ENCODE data around the gene FAM177A1. TPM values are rescaled to one million over a fixed set of nuclear protein-coding genes. Genes with fewer than 3 reads are reported as not detected.

Gene FAM177A1
- total and polyA plus RNA-seq, 10 of the 15 experiments (the other 5 are each of a cell fraction or from before 2014, with no cell fraction given): 5.3 to 38.6 (median 20.7) TPM

DNA sequence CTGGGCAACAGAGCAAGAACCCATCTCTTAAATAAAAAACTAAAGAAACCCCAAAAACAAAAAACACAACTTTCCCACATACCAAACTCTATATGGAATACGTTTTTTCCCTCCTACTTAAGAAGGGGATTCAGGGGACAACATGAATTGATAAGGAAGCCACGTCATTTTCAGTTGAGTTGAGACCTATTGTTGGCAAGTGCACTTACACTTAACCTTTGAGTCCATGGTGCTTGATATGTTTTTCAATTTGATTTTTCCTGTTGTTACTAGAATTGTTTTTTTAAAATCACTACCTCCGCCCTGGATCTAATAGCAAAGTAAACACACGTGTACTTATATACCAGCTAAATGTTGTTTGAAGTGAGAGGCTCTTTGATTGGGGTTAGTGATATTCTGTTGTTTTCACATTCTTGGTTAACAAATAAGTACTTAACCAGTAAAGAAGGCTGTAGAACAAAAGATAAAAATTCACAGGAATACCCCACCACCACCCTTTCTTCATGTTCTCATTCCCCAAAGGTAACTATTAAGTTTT, 2.0 kb downstream of the FAM177A1 start:
- SMC1A ChIA-PET (ENCODE audit: uncharacterized antibody, unreplicated experiment): interaction anchor here (1.0 to 1.3 kb wide), 2 partner anchors 62 to 171 kb away, joined by 3 read pairs; no protein-coding TSS in a partner anchor
- ATAC-seq (no peak), DNase-seq (ENCODE audit: low read depth, low spot score) (no peak), FAIRE-seq (no peak)
- in situ Hi-C loops (cut with MboI) (loop anchor here (10.0 kb wide), 1 partner anchor 367 kb away; no protein-coding TSS in a partner anchor), intact Hi-C loops (cut with micrococcal nuclease; ENCODE audit: unreplicated experiment) (loop anchor here (2.0 to 5.0 kb wide), 2 partner anchors 65 to 369 kb away; partner anchors contain the start of gene SRP54)
- H2AFZ ChIP-seq (ENCODE audit: control insufficient read depth, low read depth, low read length): no peak overlapping the region
- TF ChIP-seq FOS (IDR thresholded peaks at IDR 0.05; ENCODE audit: borderline replicate concordance, extremely low read depth, insufficient read length) (no peak), MTA3 (IDR thresholded peaks at IDR 0.05; ENCODE audit: borderline replicate concordance, low read length) (no peak), CREM (IDR thresholded peaks at IDR 0.05; ENCODE audit: low read depth) (no peak)
- peaks cover 3% of the 10 kb centered on the region for H3K79me2 ChIP-seq (ENCODE audit: control insufficient read depth, insufficient read depth, low read length)
- H3K4me3 ChIP-seq: no peak overlapping the region
- peak overlapping the region; percentile 1 for H3K4me2 ChIP-seq (ENCODE audit: control insufficient read depth, insufficient read depth)
- H3K4me1 ChIP-seq (ENCODE audit: control insufficient read depth, insufficient read depth, low read length): peaks cover 6% of the 10 kb centered on the region; the same call in 1 of the 2 replicates
- RAD21 ChIA-PET (ENCODE audit: unreplicated experiment): interaction anchor here (1.5 kb wide), 1 partner anchor 263 kb away, joined by 4 read pairs; no protein-coding TSS in a partner anchor
- no peaks in the 10 kb centered on the region for H4K20me1 ChIP-seq (ENCODE audit: control insufficient read depth, insufficient read depth)
- H3K27ac ChIP-seq (ENCODE audit: control insufficient read depth, insufficient read depth): no peak overlapping the region
- POLR2A ChIA-PET: interaction anchor here (0.6 to 3.5 kb wide), 4 partner anchors 12 to 74 kb away, joined by 4 to 37 read pairs (median 12); partner anchors contain the start of genes PPP2R3C, PRORP and SRP54
- no peaks in the 10 kb centered on the region for H3K36me3 ChIP-seq (ENCODE audit: control insufficient read depth in 2 of 2, insufficient read depth in 2 of 2, low read length in 1 of 2)
- WGBS (ENCODE audit: insufficient coverage, insufficient replicate concordance, low lambda C conversion rate, missing lambda C conversion rate): 98% methylated on average over 4 of the region's 4 CpGs
- H3K9ac ChIP-seq (ENCODE audit: control insufficient read depth, insufficient read depth, low read length): no peak overlapping the region
- CTCF ChIA-PET: interaction anchor here (1.2 to 3.1 kb wide), 3 partner anchors 12 to 65 kb away, joined by 3 to 20 read pairs (median 3); partner anchors contain the start of gene SRP54
- H3K27me3 ChIP-seq (replicated peaks in 1 of 2; ENCODE audit: control insufficient read depth in 2 of 2, insufficient read depth in 2 of 2, low read length in 1 of 2): no peaks in the 10 kb centered on the region
- H3K9me3 ChIP-seq (replicated peaks; ENCODE audit: control insufficient read depth, insufficient read depth, low read length): no peaks in the 10 kb centered on the region
- TSS peak; percentile 70 for BruUV-seq (replicated peaks)

DNA sequence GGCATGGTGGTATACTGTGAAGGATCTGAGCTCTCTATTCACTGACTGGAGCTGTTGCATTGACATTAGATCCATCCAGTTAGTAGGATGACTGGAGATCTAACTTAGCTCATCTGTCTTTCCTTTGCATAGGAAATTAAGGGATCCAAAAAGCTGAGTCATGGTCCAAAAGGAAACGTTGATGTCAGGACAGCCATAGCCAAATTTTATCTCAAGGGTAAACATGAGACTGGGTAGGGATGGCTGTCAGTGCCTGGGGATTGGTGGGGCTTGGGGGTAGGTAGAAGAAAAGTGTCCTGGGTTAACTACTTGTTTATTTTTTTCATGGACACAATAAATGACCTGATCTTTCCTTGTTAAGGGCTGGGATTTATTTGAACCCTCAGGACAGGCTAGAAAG, 4.6 kb downstream of the FAM177A1 start:
- RAD21 ChIA-PET (ENCODE audit: unreplicated experiment): no interaction called here
- Histone ChIP-seq H3K4me2 (ENCODE audit: control insufficient read depth, insufficient read depth) (no peak overlapping the region), H3K27ac (ENCODE audit: control insufficient read depth, insufficient read depth) (no peak overlapping the region), H3K4me1 (ENCODE audit: control insufficient read depth, insufficient read depth, low read length) (peaks cover 6% of the 10 kb centered on the region; the same call in 1 of the 2 replicates), H3K9me3 (replicated peaks; ENCODE audit: control insufficient read depth, insufficient read depth, low read length) (no peaks in the 10 kb centered on the region), H3K36me3 (ENCODE audit: control insufficient read depth in 2 of 2, insufficient read depth in 2 of 2, low read length in 1 of 2) (no peaks in the 10 kb centered on the region), H2AFZ (ENCODE audit: control insufficient read depth, low read depth, low read length) (no peak overlapping the region), H3K79me2 (ENCODE audit: control insufficient read depth, insufficient read depth, low read length) (peaks cover 3% of the 10 kb centered on the region), H4K20me1 (ENCODE audit: control insufficient read depth, insufficient read depth) (no peaks in the 10 kb centered on the region), H3K27me3 (replicated peaks in 1 of 2; ENCODE audit: control insufficient read depth in 2 of 2, insufficient read depth in 2 of 2, low read length in 1 of 2) (no peaks in the 10 kb centered on the region), H3K9ac (ENCODE audit: control insufficient read depth, insufficient read depth, low read length) (no peak overlapping the region), H3K4me3 (no peak overlapping the region)
- DNase-seq (ENCODE audit: low read depth, low spot score): no peak
- intact Hi-C loops (cut with micrococcal nuclease; ENCODE audit: unreplicated experiment): no loop called here
- 0% methylated on average over 1 of the region's 1 CpG for WGBS (ENCODE audit: insufficient coverage, insufficient replicate concordance, low lambda C conversion rate, missing lambda C conversion rate)
- CTCF ChIA-PET: no interaction called here
- no peak for FAIRE-seq
- no TSS peak for BruUV-seq (replicated peaks)
- SMC1A ChIA-PET (ENCODE audit: uncharacterized antibody, unreplicated experiment): interaction anchor here (1.4 kb wide), 1 partner anchor 175 kb away, joined by 3 read pairs; the partner anchor contains the start of gene BAZ1A
- in situ Hi-C loops (cut with MboI): no loop called here
- TF ChIP-seq PML (IDR thresholded peaks at IDR 0.05; ENCODE audit: low read length) (no peak), MTA3 (IDR thresholded peaks at IDR 0.05; ENCODE audit: borderline replicate concordance, low read length) (no peak), CBX5 (IDR thresholded peaks at IDR 0.05; ENCODE audit: low read depth) (no peak), NFIC (IDR thresholded peaks at IDR 0.05; ENCODE audit: low read depth, low read length) (no peak), MEF2A (IDR thresholded peaks at IDR 0.05; ENCODE audit: insufficient read depth, low read depth, low read length) (no peak), CREB1 (IDR thresholded peaks at IDR 0.05; ENCODE audit: low read depth) (no peak), SPI1 (IDR thresholded peaks at IDR 0.05; ENCODE audit: borderline replicate concordance, insufficient read depth, low read depth, low read length) (no peak)
- TF ChIP-seq, protein P1, sequence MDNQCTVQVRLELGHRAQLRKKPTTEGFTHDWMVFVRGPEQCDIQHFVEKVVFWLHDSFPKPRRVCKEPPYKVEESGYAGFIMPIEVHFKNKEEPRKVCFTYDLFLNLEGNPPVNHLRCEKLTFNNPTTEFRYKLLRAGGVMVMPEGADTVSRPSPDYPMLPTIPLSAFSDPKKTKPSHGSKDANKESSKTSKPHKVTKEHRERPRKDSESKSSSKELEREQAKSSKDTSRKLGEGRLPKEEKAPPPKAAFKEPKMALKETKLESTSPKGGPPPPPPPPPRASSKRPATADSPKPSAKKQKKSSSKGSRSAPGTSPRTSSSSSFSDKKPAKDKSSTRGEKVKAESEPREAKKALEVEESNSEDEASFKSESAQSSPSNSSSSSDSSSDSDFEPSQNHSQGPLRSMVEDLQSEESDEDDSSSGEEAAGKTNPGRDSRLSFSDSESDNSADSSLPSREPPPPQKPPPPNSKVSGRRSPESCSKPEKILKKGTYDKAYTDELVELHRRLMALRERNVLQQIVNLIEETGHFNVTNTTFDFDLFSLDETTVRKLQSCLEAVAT (IDR thresholded peaks at IDR 0.05): no peak
- TF ChIP-seq, protein P2, sequence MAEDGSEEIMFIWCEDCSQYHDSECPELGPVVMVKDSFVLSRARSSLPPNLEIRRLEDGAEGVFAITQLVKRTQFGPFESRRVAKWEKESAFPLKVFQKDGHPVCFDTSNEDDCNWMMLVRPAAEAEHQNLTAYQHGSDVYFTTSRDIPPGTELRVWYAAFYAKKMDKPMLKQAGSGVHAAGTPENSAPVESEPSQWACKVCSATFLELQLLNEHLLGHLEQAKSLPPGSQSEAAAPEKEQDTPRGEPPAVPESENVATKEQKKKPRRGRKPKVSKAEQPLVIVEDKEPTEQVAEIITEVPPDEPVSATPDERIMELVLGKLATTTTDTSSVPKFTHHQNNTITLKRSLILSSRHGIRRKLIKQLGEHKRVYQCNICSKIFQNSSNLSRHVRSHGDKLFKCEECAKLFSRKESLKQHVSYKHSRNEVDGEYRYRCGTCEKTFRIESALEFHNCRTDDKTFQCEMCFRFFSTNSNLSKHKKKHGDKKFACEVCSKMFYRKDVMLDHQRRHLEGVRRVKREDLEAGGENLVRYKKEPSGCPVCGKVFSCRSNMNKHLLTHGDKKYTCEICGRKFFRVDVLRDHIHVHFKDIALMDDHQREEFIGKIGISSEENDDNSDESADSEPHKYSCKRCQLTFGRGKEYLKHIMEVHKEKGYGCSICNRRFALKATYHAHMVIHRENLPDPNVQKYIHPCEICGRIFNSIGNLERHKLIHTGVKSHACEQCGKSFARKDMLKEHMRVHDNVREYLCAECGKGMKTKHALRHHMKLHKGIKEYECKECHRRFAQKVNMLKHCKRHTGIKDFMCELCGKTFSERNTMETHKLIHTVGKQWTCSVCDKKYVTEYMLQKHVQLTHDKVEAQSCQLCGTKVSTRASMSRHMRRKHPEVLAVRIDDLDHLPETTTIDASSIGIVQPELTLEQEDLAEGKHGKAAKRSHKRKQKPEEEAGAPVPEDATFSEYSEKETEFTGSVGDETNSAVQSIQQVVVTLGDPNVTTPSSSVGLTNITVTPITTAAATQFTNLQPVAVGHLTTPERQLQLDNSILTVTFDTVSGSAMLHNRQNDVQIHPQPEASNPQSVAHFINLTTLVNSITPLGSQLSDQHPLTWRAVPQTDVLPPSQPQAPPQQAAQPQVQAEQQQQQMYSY (CRISPR knock-in tag; IDR thresholded peaks at IDR 0.05): no peak
- no peak for ATAC-seq
- POLR2A ChIA-PET: no interaction called here

Data from GM12878 (cell line).